Measurements from ENCODE around the gene PTPN20.

PTPN20 gene

GRCh38 chr10:47022311-47023131 is 111.3 kb downstream of the PTPN20 start:
- no peak for DNase-seq

GRCh38 chr10:47023237-47024045 is 112.2 kb downstream of the PTPN20 start:
- peak; percentile 69 for DNase-seq

- no peak for DNase-seq
Measured at GRCh38 chr10:47024046-47024322, 112.8 kb downstream of the PTPN20 start.

- DNase-seq = peak; percentile 75
Measured at GRCh38 chr10:47024399-47025252, 113.4 kb downstream of the PTPN20 start.

GRCh38 chr10:47025253-47025539 is 114.0 kb downstream of the PTPN20 start:
- no peak for DNase-seq

GRCh38 chr10:47025540-47026300 is 114.5 kb downstream of the PTPN20 start:
- no peak for DNase-seq

GRCh38 chr10:47026301-47027107 is 115.3 kb downstream of the PTPN20 start:
- DNase-seq = no peak

GRCh38 chr10:47027108-47027783 is 116.0 kb downstream of the PTPN20 start:
- no peak for DNase-seq

- no peak for DNase-seq
Measured at GRCh38 chr10:47027784-47028260, 116.6 kb downstream of the PTPN20 start.

- DNase-seq = no peak
Measured at GRCh38 chr10:47028466-47028865, 117.2 kb downstream of the PTPN20 start.

GRCh38 chr10:47029181-47030009 is 118.2 kb downstream of the PTPN20 start:
- DNase-seq = no peak

- no peak for DNase-seq
Measured at GRCh38 chr10:47030191-47030703, 119.0 kb downstream of the PTPN20 start.

- peak; percentile 28 for DNase-seq
Measured at GRCh38 chr10:47031211-47031900, 120.1 kb downstream of the PTPN20 start.

- DNase-seq = no peak
Measured at GRCh38 chr10:47031901-47032465, 120.8 kb downstream of the PTPN20 start.

- no peak for DNase-seq
Measured at GRCh38 chr10:47033081-47033480, 121.9 kb downstream of the PTPN20 start.

GRCh38 chr10:47033541-47034270 is 122.5 kb downstream of the PTPN20 start:
- no peak for DNase-seq

- DNase-seq = no peak
Measured at GRCh38 chr10:47034441-47035051, 123.3 kb downstream of the PTPN20 start.
